RPMI7951 (cell line): ENCODE results near the gene ACAT1. TPM values are rescaled to one million over a fixed set of nuclear protein-coding genes. Genes with fewer than 3 reads are reported as not detected.
"Not testable (repeated sequence)": the region's sequence is repeated elsewhere in the genome, so short reads cannot be mapped to it uniquely, and the experiment has no call there.

Source experiments
- DNase-seq: peaks from one replicate; pipeline ENCODE4 v3.0.0-alpha.2; 2012; ENCODE audit warnings: low read depth
- total RNA-seq: library from RNA; depleted of rRNA; stranded (reverse); fragments of >200 nt; shearing (Covaris generic); gene quantifications from 2 replicates; pipeline ENCODE4 v1.2.3, GENCODE V29; 2014; rRNA removed

Gene ACAT1
- total RNA-seq, 1 experiment from 2014 or later = 136 TPM

DNA sequence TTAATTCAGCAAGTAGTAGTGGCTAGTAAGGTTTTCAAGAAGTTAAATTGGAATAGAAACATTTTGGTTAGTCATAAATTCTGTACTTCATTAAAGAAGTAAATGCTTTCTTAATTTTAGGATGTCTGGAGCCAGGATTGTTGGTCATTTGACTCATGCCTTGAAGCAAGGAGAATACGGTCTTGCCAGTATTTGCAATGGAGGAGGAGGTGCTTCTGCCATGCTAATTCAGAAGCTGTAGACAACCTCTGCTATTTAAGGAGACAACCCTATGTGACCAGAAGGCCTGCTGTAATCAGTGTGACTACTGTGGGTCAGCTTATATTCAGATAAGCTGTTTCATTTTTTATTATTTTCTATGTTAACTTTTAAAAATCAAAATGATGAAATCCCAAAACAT, 25.8 kb downstream of the ACAT1 start:
- DNase-seq = no peak

DNA sequence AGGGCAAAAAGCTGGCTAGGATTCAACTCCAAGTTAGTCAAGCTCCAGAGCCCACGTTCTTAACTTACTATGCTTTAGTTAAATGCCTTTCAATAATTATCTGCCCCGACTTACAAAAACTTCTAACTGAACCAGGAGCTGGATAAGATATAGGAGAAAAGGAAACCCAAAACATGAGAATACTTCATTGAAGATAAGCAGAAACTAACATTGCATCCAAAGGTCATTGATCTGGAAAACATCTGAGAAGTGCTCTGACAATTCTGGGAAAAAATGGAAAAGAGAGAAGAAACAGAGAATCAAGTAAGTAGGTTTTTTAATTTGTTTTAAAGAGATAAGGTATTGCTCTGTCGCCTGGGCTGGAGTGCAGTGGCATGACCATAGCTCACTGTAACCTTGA, 27.2 kb downstream of the ACAT1 start:
- DNase-seq = no peak

DNA sequence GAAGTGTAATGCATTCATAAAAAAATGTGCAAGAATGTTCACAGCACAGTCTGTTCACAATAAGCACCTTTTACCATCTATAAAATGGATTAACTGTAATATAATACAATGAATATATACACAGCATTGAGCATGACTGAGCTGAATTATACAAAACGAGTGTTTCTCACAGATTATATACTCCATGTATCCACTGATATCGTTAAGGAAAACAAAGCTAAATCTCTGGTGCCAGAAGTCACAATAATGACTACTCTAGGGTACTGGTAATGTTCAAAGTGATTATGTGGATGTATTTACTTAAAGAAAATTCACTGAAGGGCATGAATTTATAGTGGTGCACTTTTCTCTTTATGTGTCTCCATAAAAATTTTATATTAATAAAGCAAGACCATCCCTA, 33.2 kb downstream of the ACAT1 start:
- no peak for DNase-seq

DNA sequence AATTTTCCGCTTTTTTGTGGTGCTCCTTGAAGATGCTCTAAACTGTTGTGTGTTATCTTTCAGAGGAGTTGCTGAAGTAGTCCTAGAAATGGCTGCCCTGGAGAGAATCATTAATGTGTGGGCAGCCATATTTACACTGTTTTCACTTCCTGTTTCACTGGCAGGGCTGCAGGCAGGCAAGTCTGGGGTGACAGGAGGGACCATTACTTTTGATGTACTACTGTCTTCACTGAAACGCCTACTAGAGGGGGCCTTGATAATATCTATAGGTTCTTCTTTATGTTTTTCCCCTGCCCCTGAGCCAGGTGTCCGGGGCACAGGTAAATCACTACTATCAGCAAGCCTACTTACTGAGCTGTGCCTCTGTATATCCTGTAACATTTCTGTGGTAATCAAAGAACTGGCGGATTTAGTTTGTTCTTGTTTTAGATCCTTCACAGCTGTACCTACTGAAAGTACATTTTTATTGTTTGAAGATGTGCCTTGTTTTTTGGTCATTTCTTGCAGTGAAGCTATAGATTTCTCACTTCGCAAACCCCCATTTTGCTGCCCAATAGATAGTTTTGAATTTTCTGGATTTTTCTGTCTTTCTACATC, 39.7 kb downstream of the ACAT1 start:
- no peak for DNase-seq

DNA sequence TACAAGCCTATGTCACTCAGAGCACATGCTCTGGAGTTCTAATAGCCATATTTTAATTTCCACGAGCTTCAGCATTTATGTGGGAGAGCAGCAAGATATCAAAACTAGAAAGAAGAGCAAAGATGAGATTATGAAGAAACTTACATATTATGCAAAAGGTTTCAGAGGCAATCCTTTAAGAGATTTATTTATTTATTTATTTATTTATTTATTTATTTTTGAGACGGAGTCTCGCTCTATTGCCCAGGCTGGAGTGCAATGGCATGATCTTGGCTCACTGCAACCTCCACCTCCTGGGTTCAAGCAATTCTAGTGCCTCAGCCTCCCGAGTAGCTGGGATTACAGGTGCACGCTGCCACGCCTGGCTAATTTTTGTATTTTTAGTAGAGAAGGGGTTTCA, 41.5 kb downstream of the ACAT1 start:
- DNase-seq = not testable (repeated sequence)

DNA sequence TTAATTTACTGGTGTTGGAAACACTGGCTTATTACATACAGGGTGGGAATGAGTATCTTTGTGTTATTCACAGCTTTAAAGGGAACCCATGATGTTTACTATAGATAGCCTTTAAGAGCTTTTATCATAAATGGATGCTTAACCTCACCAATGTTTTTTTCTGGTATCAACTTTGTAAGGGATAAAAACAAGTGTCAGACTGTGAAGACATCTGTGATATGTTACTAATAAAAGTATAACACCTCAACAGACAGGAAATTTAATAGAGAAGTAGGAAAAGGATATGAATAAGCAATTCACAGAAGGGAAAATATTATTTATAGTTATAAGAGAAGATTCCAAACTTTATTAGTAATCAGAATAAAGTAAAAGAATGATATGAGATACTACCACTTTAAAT, 46.3 kb downstream of the ACAT1 start:
- DNase-seq = no peak

DNA sequence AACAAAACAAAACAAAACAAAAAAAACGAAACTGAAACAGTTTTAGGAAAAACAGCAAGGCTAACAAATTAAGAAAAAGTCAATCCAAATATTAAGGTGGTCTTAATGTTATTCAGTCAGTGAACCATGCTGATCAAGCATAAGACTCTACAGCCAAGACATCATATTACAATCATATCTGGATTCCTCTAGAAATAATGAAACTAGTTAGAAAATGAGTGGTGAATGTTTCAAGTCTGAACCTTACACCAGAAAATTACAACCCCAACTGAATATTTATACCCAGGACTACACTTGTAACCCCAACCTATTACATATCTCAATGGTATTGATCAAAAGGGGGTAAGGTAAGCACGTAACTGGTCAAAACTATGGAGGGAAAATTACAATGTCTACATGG, 48.8 kb downstream of the ACAT1 start:
- DNase-seq = no peak

DNA sequence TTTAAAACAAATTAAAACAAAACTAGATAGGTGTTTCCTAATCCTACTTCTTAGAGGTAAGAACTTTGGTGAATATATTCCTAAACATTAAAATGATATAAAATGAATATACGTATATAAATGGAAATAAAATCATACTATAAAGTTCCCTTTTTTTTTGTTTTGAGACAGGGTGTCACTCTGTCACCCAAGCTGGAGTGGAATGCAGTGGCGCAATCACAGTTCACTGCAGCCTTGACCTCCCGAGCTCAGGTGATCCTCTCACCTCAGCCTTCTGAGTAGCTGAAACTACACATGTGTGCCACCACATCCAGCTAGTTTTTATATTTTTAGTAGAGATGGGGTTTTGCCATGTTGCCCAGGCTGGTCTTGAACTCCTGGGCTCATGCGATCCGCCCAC, 56.2 kb downstream of the ACAT1 start:
- DNase-seq = no peak

DNA sequence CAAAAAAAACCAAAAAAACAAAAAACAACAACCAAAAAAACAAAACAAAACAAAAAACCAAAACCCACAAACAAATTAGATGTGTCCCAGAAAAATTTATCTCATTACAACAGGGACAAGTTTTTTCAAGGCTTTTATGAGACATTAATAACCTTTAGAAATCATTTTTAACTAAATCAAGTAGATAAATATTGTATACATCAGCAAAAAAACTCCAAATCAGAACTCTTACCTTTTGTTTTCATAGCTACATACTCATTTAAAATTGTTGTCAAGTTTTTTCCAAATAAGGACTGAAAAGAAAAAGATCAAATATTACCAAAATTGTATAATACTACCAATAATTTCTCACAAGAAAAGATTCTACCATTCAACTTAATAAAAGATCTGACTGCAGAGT, 72.4 kb downstream of the ACAT1 start:
- no peak for DNase-seq

DNA sequence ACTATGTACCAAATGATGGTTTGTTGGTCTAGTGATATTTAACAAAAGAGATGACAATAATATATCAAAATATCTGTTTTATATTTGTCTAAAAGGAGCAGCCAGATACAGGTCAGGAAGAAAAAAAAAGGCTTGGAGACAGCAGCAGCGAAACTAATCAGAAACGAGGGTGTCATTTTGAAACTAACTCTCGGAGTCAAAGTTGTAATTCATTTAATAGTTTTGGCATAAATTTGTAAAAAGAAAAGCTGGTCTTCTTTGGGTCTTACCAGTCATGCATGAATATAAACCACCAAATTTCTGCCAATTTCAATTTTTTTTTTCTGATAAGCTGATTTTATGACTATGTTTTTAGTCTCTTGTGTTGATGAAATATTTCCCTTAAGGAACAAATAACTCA, 75.5 kb downstream of the ACAT1 start:
- no peak for DNase-seq

Other genes with a start within 250 kb of the ACAT1 start
- 0.68 and 1.1 TPM in 2 replicates for gene RAB39A, start 193.1 kb upstream of the ACAT1 start, total RNA-seq
- 32.3 and 33.0 TPM in 2 replicates for gene CUL5, start 112.7 kb upstream of the ACAT1 start, total RNA-seq
- 20.6 and 25.0 TPM in 2 replicates for gene NPAT, start 101.1 kb downstream of the ACAT1 start, total RNA-seq
- gene ATM, start 101.5 kb downstream of the ACAT1 start, total RNA-seq = 66.4 and 67.1 TPM in 2 replicates